Measurements from ENCODE around the gene HES3.

The HES3 gene

GRCh38 chr1:6257541-6258069 is 13.6 kb downstream of the HES3 start:
- H3K27ac ChIP-seq = no peak overlapping the region
- no peak for TF ChIP-seq CTCF (conservative IDR thresholded peaks at IDR 0.05)
- no peak for TF ChIP-seq ZFX (IDR thresholded peaks at IDR 0.05)

- no peak for TF ChIP-seq CTCF (conservative IDR thresholded peaks at IDR 0.05)
- no peak for TF ChIP-seq ZFX (IDR thresholded peaks at IDR 0.05)
- no peak overlapping the region for H3K27ac ChIP-seq
These were observed 14.7 kb downstream of the HES3 start for GRCh38 chr1:6258675-6259074.

- H3K27ac ChIP-seq = no peak overlapping the region
- TF ChIP-seq ZFX (IDR thresholded peaks at IDR 0.05) (no peak), CTCF (conservative IDR thresholded peaks at IDR 0.05) (no peak)
These were observed 15.7 kb downstream of the HES3 start for GRCh38 chr1:6259491-6260362.

GRCh38 chr1:6260433-6260934 is 16.5 kb downstream of the HES3 start:
- TF ChIP-seq ZFX (IDR thresholded peaks at IDR 0.05) (no peak), CTCF (conservative IDR thresholded peaks at IDR 0.05) (no peak)
- no peak overlapping the region for H3K27ac ChIP-seq

GRCh38 chr1:6260961-6261614 is 17.1 kb downstream of the HES3 start, which contains the start of gene GPR153:
GPR153 (minus strand) TSS chr1:6261098; CDS start chr1:6254905, 6,193 bp downstream.
- H3K27ac ChIP-seq = no peak within 1 kb of the TSS
- no peak for TF ChIP-seq CTCF (conservative IDR thresholded peaks at IDR 0.05)
- no peak for TF ChIP-seq ZFX (IDR thresholded peaks at IDR 0.05)

- TF ChIP-seq CTCF (conservative IDR thresholded peaks at IDR 0.05) = no peak
- no peak for TF ChIP-seq ZFX (IDR thresholded peaks at IDR 0.05)
- H3K27ac ChIP-seq = no peak overlapping the region
These were observed 17.6 kb downstream of the HES3 start for GRCh38 chr1:6261615-6261995.

Data from C4-2B (cell line).